GM12874 (cell line): ENCODE results near the gene SRGN.

Experiments used
- TF ChIP-seq, protein P1 (sequence below): IDR thresholded peaks from 2 replicates; pipeline ENCODE4 v1.5.1; 2011; ENCODE audit warnings: low read depth, mild to moderate bottlenecking, control low read depth, low read length, moderate library complexity; ENCODE audit not compliant: insufficient read depth

Gene SRGN

DNA sequence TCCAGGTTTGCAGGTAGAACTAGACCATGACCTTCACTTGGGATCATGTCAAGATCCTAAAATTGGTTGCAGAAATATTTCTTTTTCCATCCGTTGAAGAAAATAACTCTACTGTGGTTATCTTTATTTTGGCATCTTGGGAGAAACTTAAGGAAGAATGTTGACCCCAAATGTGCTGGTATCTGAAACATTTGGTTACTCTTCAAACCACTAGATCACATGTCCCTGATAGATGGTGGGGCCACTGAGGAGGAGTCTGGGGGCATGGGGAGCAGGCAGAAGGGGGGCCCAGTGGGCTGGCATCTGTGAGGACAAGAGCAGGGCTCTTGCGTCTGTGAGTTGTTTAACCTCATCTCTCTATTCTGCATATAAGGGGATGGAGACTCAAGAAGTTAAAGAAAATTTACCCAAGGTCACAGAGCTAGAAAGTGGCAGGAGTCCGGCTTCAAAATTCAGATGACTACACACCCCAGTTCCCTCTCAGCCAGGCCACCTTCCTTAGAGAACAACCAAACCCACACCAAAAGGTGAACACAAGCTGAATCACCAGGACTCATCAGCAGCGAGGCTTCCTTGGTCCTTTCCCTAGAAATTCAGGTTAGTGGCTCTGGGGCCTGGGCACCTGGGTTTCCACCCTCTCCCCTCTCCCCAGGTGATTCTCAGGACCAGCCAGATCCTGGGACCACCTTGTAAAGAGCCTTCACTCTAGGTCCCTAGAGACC, 40.6 kb upstream of the SRGN start:
- TF ChIP-seq, protein P1, sequence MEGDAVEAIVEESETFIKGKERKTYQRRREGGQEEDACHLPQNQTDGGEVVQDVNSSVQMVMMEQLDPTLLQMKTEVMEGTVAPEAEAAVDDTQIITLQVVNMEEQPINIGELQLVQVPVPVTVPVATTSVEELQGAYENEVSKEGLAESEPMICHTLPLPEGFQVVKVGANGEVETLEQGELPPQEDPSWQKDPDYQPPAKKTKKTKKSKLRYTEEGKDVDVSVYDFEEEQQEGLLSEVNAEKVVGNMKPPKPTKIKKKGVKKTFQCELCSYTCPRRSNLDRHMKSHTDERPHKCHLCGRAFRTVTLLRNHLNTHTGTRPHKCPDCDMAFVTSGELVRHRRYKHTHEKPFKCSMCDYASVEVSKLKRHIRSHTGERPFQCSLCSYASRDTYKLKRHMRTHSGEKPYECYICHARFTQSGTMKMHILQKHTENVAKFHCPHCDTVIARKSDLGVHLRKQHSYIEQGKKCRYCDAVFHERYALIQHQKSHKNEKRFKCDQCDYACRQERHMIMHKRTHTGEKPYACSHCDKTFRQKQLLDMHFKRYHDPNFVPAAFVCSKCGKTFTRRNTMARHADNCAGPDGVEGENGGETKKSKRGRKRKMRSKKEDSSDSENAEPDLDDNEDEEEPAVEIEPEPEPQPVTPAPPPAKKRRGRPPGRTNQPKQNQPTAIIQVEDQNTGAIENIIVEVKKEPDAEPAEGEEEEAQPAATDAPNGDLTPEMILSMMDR: no peak

DNA sequence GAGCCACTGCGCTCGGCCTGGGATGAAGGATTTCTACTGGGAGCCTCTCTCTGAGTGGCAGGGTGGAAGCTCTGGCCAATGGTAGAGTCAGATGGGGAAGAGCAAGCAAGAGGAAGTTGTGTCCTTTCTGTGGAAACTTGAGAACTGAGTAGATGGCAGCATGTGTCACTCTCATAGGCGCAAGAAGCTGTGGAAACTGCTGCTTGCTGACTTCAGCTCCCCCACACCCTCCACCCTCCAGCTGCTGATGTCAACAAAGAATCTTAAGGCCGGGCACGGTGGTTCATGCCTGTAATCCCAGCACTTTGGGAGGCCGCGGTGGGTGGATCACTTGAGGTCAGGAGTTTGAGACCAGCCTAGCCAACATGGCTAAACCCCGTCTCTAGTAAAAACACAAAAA, 39.8 kb upstream of the SRGN start:
- TF ChIP-seq, protein P1: no peak

DNA sequence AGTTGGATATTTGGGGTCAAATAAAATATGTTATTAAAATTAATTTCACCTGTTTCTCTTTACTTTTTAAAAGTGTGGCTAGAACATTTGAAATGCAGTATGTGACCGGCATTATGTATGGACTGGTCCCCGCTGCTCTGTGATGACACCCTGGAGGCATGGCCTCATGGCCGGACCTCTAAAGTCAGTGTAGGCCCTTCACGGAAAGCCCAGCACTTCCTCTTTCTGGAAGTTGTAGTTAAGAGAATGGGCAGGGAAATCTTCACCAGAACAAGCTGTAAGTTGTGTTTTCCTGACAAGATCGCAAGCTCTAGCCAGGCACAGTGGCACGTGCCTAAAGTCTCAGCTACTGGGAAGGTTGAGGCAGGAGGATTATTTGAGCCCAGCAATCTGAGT, 38.3 kb upstream of the SRGN start:
- TF ChIP-seq, protein P1: no peak

DNA sequence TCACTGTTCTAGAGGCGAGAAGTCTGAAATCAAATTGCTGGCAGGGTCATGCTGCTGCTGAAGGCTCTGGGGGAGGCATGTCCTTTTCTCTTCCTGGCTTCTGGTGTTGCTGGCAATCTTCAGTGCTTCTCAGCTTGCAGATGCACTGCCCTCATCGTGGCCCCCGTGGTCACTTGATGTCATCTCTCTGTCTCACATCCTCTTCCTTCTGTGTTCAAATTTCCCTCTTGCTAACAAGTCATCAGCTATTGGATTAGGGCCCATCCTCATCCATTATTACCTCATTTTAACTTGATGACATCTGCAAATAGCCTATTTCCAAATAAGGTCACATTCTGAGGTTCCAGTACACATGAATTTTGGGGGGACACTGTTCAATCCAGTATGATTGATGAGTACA, 36.6 kb upstream of the SRGN start:
- TF ChIP-seq, protein P1: no peak

DNA sequence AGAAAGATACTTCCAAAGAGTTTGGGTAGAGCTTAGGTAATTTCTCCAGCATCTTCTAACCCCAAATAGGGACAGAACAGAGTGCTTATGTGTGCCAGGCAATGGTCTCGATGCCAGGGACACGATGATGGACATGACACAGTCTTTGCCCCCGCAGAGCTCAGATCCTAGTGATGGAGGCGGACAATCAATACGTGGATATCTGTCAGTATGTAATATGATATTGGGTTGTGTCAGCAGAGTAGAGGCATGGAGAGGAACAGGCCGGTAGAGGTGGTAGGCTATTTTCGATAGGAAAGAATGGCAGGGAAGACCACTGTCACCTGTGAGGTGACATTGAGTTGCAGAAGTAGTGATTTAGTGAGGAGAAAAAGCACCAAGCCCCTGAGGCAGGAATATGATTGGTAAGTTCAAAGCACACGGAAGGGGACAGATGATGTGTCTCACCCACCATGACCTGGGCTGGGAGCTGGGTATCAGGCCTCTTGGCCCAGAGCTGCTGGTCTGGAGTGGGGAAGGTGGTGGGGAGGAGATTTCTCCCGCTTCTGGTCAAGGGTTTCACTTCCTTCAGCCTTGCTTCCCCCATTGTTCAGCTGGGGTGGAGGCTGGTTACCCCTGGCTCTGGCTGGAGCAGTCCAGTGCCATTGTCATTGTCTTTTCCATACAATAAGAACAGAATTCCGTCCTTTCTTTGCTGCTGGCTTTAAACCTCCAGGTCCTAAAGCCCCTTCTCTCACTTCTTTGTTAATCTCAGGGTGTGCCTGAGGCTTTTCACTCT, 36.0 kb upstream of the SRGN start:
- TF ChIP-seq, protein P1: no peak

DNA sequence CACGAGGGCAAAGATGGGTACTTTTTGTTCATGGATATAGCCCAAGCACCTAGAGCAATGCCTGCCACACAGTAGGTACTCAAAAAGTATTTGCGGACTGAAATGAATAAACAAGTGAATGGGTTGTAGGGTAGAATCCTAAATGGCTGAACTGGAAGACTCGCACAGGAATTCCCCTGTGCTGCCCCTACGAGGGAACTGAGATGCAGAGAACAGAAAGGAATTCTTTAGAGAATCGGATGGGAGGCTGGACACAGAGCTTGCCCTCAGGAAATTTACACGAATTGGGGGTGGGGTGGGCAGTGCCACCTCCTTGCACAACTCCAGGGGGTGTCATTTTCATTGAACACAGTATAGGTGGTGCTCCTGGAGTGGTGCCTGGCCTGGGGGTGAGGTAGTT, 35.2 kb upstream of the SRGN start:
- TF ChIP-seq, protein P1: no peak

DNA sequence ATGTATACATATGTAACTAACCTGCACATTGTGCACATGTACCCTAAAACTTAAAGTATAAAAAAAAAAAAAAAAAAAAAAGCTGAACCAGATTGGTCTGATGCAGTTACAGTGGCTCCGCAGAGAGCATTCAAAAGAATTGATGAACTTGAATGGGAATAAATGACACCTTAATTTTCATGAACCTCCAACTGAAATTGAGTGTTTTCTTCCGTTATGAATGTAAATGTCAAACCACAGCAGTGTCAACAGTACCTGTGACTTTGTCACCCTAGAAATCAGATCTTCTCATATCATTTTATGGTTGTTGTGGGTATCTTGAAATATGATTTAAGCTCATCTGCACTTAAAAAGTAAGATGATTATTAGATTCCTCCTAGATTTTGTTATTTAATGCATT, 32.7 kb upstream of the SRGN start:
- TF ChIP-seq, protein P1: no peak
